ENCODE measurements around the gene CECR2.

GRCh38 chr22:17563936-17564391, 194.7 kb downstream of the CECR2 start:
- TF ChIP-seq, protein P1, sequence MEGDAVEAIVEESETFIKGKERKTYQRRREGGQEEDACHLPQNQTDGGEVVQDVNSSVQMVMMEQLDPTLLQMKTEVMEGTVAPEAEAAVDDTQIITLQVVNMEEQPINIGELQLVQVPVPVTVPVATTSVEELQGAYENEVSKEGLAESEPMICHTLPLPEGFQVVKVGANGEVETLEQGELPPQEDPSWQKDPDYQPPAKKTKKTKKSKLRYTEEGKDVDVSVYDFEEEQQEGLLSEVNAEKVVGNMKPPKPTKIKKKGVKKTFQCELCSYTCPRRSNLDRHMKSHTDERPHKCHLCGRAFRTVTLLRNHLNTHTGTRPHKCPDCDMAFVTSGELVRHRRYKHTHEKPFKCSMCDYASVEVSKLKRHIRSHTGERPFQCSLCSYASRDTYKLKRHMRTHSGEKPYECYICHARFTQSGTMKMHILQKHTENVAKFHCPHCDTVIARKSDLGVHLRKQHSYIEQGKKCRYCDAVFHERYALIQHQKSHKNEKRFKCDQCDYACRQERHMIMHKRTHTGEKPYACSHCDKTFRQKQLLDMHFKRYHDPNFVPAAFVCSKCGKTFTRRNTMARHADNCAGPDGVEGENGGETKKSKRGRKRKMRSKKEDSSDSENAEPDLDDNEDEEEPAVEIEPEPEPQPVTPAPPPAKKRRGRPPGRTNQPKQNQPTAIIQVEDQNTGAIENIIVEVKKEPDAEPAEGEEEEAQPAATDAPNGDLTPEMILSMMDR (IDR thresholded peaks at IDR 0.05): no peak
- TF ChIP-seq POLR2AphosphoS5 (IDR thresholded peaks at IDR 0.05): peak; percentile 86 to 89
